Body of pancreas (tissue), 4 donors: ENCODE results near the gene KCNIP4. TPM values are rescaled to one million over a fixed set of nuclear protein-coding genes. Genes with fewer than 3 reads are reported as not detected.

ENCODE experiments used
- ATAC-seq: fragments of 150-250 bp; one replicate; pipeline ENCODE4 v1.9.1; 2016
- DNase-seq, 4 donors: peaks; one replicate each; pipeline ENCODE4 v3.0.0-alpha.2; 2019
- H3K27ac ChIP-seq, 4 donors: fragments of 200-600 bp; sonication (generic); 1 replicate in 3 of 4; 2 replicates in 1 of 4; pipeline versions ENCODE4 v1.5.1 to v1.6.1; 2016 to 2019; ENCODE audit warnings: mild to moderate bottlenecking in 1 of 4, mixed read lengths in 1 of 4, moderate library complexity in 1 of 4
- H3K27me3 ChIP-seq, 2 donors: fragments of 200-600 bp; sonication (generic); one replicate each; pipeline ENCODE4 v1.6.0; 2016; ENCODE audit warnings: mild to moderate bottlenecking in 1 of 2
- H3K36me3 ChIP-seq, 2 donors: fragments of 200-600 bp; sonication (generic); replicated peaks in 1 of 2; 2 replicates each; pipeline ENCODE4 v1.5.1; 2016; ENCODE audit warnings: low read depth in 2 of 2; ENCODE audit not compliant: insufficient read depth in 1 of 2
- H3K4me1 ChIP-seq: fragments of 200-600 bp; sonication (generic); one replicate; pipeline ENCODE4 v1.6.0; 2016
- H3K4me3 ChIP-seq, 2 donors: fragments of 200-600 bp; sonication (generic); 1 replicate in 1 of 2; 2 replicates in 1 of 2; pipeline ENCODE4 v1.5.1; 2016 to 2019
- H3K9me3 ChIP-seq, 3 donors: fragments of 200-600 bp; sonication (generic); 1 replicate in 2 of 3; 2 replicates in 1 of 3; pipeline ENCODE4 v1.5.1; 2016
- POLR2A ChIP-seq, 3 donors: fragments of 450-650 bp; IDR thresholded peaks; one replicate each; pipeline ENCODE4 v1.6.1; 2016; ENCODE audit warnings: antibody characterized with exemption in 3 of 3, mild to moderate bottlenecking in 2 of 3
- WGBS, 2 donors: methylation state at CpG; one replicate each; pipeline ENCODE4 v1.1.5; 2017; 5-methylcytosine and 5-hydroxymethylcytosine counted together
- intact Hi-C: fragments of 100-400 bp; cut with DNase I; formaldehyde crosslinking; loops from one replicate; pipeline ENCODE4 v1.15.1; 2023
- total RNA-seq, 2 donors: library from RNA; depleted of rRNA; stranded (reverse); fragments of >200 nt; gene quantifications; one replicate each; pipeline ENCODE4 v1.1.0, GENCODE V29; 2016
- TF ChIP-seq, protein P1 (sequence below), 7 experiments: fragments of 450-650 bp in 4 of 7; fragments of 200-600 bp in 3 of 7; sonication (generic) in 3 of 7; IDR thresholded peaks; one replicate each; pipeline ENCODE4 v1.5.1; 2016 to 2019; ENCODE audit warnings: antibody characterized with exemption in 7 of 7

The KCNIP4 gene
- total RNA-seq, 2 donors from 2014 or later: not detected

- H3K4me1 ChIP-seq: no peaks in the 10 kb centered on the region
- intact Hi-C loops: no loop called here
- DNase-seq: no peak
- ATAC-seq: no peak
- H3K9me3 ChIP-seq: no peaks in the 10 kb centered on the region
- no peak overlapping the region for H3K27ac ChIP-seq
- no peak overlapping the region for H3K4me3 ChIP-seq
- 37 to 38% methylated on average over 3 of the region's 3 CpGs for WGBS, 2 donors
- H3K27me3 ChIP-seq: no peaks in the 10 kb centered on the region
- no peaks in the 10 kb centered on the region for H3K36me3 ChIP-seq
- TF ChIP-seq POLR2A (IDR thresholded peaks at IDR 0.05): no peak
Measured at GRCh38 chr4:21555083-21555482, 393.5 kb downstream of the KCNIP4 start.

DNA sequence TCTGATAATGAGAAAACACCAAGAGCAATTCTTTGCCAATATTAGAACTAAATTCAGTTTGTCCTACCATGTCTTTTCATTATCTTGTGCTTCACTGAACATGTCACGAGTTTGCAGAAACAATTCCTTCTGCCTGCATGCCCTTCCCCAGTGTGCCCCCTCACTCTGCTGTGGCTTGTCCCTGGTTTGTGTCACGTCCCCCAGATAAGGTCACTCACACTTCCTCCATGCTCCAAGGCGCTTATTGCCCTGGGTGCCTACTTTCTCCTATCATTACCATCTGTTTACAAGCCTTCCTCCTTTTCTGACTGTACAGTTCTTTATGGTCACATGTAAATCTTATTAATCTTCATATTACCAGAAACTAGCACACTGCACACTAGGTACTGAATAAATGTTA lies 394.1 kb downstream of the KCNIP4 start:
- WGBS, 2 donors: 15 to 21% methylated on average over 3 of the region's 3 CpGs
- Histone ChIP-seq H3K27ac (no peak overlapping the region), H3K4me1 (no peaks in the 10 kb centered on the region), H3K9me3 (no peaks in the 10 kb centered on the region), H3K27me3 (no peaks in the 10 kb centered on the region), H3K36me3 (no peaks in the 10 kb centered on the region), H3K4me3 (no peak overlapping the region)
- no peak for ATAC-seq
- intact Hi-C loops: no loop called here
- TF ChIP-seq, protein P1, sequence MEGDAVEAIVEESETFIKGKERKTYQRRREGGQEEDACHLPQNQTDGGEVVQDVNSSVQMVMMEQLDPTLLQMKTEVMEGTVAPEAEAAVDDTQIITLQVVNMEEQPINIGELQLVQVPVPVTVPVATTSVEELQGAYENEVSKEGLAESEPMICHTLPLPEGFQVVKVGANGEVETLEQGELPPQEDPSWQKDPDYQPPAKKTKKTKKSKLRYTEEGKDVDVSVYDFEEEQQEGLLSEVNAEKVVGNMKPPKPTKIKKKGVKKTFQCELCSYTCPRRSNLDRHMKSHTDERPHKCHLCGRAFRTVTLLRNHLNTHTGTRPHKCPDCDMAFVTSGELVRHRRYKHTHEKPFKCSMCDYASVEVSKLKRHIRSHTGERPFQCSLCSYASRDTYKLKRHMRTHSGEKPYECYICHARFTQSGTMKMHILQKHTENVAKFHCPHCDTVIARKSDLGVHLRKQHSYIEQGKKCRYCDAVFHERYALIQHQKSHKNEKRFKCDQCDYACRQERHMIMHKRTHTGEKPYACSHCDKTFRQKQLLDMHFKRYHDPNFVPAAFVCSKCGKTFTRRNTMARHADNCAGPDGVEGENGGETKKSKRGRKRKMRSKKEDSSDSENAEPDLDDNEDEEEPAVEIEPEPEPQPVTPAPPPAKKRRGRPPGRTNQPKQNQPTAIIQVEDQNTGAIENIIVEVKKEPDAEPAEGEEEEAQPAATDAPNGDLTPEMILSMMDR (IDR thresholded peaks at IDR 0.05): no peak
- no peak for TF ChIP-seq POLR2A (IDR thresholded peaks at IDR 0.05)
- no peak for DNase-seq

- DNase-seq (no peak), ATAC-seq (no peak)
- H3K27ac ChIP-seq: no peak overlapping the region
- H3K9me3 ChIP-seq: no peaks in the 10 kb centered on the region
- intact Hi-C loops: no loop called here
- H3K4me3 ChIP-seq: no peak overlapping the region
- TF ChIP-seq, protein P1 (IDR thresholded peaks at IDR 0.05): no peak
- no peak for TF ChIP-seq POLR2A (IDR thresholded peaks at IDR 0.05)
- WGBS, 2 donors: 24 to 28% methylated on average over 1 of the region's 1 CpG
- H3K36me3 ChIP-seq: no peaks in the 10 kb centered on the region
- no peaks in the 10 kb centered on the region for H3K27me3 ChIP-seq
- no peaks in the 10 kb centered on the region for H3K4me1 ChIP-seq
Measured at GRCh38 chr4:21554066-21554465, 394.5 kb downstream of the KCNIP4 start.

- DNase-seq: no peak
Measured at GRCh38 chr4:21552455-21552854, 396.1 kb downstream of the KCNIP4 start.

DNA sequence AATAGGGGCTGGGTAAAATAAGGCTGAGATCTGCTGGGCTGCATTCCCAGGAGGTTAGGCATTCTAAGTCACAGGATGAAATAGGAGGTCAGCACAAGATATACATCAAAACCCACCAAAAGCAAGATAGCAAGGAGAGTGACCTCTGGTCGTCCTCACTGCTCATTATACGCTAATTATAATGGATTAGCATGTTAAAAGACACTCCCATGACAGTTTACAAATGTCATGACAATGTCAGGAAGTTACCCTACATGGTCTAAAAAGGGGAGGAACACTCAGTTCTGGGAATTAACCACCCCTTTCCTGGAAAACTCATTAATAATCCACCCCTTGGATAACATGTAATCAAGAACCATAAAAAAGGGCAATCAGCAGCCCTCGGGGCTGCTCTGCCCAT lies 403.6 kb downstream of the KCNIP4 start:
- TF ChIP-seq, protein P1 (IDR thresholded peaks at IDR 0.05): no peak
- no peak for TF ChIP-seq POLR2A (IDR thresholded peaks at IDR 0.05)
- Histone ChIP-seq H3K27me3 (no peaks in the 10 kb centered on the region), H3K36me3 (no peaks in the 10 kb centered on the region), H3K4me3 (no peak overlapping the region), H3K27ac (no peak overlapping the region), H3K9me3 (no peaks in the 10 kb centered on the region), H3K4me1 (no peaks in the 10 kb centered on the region)
- WGBS, 2 donors: 54 to 61% methylated on average over 3 of the region's 3 CpGs
- intact Hi-C loops: no loop called here
- DNase-seq: no peak
- no peak for ATAC-seq

More at GRCh38 chr4:21552455-21552854, 396.1 kb downstream of the KCNIP4 start:
- no peaks in the 10 kb centered on the region for H3K9me3 ChIP-seq
- no peak for TF ChIP-seq POLR2A (IDR thresholded peaks at IDR 0.05)
- TF ChIP-seq, protein P1 (IDR thresholded peaks at IDR 0.05): no peak
- 39 to 67% methylated on average over 1 of the region's 1 CpG for WGBS, 2 donors
- no peaks in the 10 kb centered on the region for H3K36me3 ChIP-seq
- no peak for ATAC-seq
- H3K4me3 ChIP-seq: no peak overlapping the region
- H3K27ac ChIP-seq: no peak overlapping the region
- H3K27me3 ChIP-seq: no peaks in the 10 kb centered on the region
- intact Hi-C loops: no loop called here
- no peaks in the 10 kb centered on the region for H3K4me1 ChIP-seq
